HepG2 (cell line): Measurements from ENCODE around the gene CLDND2. TPM values are rescaled to one million over a fixed set of nuclear protein-coding genes. Genes with fewer than 3 reads are reported as not detected.

Source experiments
- FOXA3 ChIP-seq: IDR thresholded peaks from 2 replicates; pipeline ENCODE4 v1.6.1; 2016; ENCODE audit warnings: missing genetic modification reagents, missing compliant biosample characterization
- NAIF1 ChIP-seq: sonication (generic); formaldehyde crosslinking; IDR thresholded peaks from 2 replicates; pipeline ENCODE4 v1.5.0; 2020; ENCODE audit warnings: mild to moderate bottlenecking, missing genetic modification reagents, borderline replicate concordance
- NR2C2 ChIP-seq: sonication (generic); formaldehyde crosslinking; IDR thresholded peaks from 2 replicates; pipeline ENCODE4 v1.4.0; 2020; ENCODE audit warnings: missing genetic modification reagents, mild to moderate bottlenecking, moderate library complexity, borderline replicate concordance
- SP4 ChIP-seq: sonication (generic); formaldehyde crosslinking; IDR thresholded peaks from 2 replicates; pipeline ENCODE4 v1.8.1; 2023; ENCODE audit warnings: mild to moderate bottlenecking, missing genetic modification reagents
- TCF7L2 ChIP-seq: IDR thresholded peaks from 2 replicates; pipeline ENCODE4 v1.6.1; 2011; ENCODE audit warnings: mild to moderate bottlenecking, low read depth, low read length, moderate library complexity
- ZBTB1 ChIP-seq: sonication (generic); formaldehyde crosslinking; IDR thresholded peaks from 2 replicates; pipeline ENCODE4 v1.4.0; 2020; ENCODE audit warnings: missing genetic modification reagents, borderline replicate concordance
- ZNF282 ChIP-seq: fragments of 450-650 bp; IDR thresholded peaks from 2 replicates; pipeline ENCODE4 v1.6.1; 2018; ENCODE audit not compliant: partially characterized antibody
- ZNF292 ChIP-seq: sonication (generic); formaldehyde crosslinking; IDR thresholded peaks from 2 replicates; pipeline ENCODE4 v1.8.1; 2022; ENCODE audit warnings: mild to moderate bottlenecking, low read depth, missing genetic modification reagents, borderline replicate concordance
- ZNF724P ChIP-seq: sonication (generic); formaldehyde crosslinking; IDR thresholded peaks from 2 replicates; pipeline ENCODE4 v1.8.0; 2022; ENCODE audit warnings: missing genetic modification reagents, borderline replicate concordance
- polyA plus RNA-seq, 8 experiments: library from polyadenylated mRNA; depleted of rRNA in 3 of 8; stranded (reverse) in 7 of 8; unstranded in 1 of 8; fragments of >200 nt; fragmentation: Illumina TruSeq in 4 of 8; extraction: Trizol in 4 of 8; gene quantifications; 2 replicates each; pipeline versions ENCODE4 v1.2.1 to v1.2.3, GENCODE V29; 2011 to 2016; ENCODE audit warnings: low read depth in 4 of 8, missing spikeins in 1 of 8, mixed read lengths in 1 of 8; ENCODE audit not compliant: insufficient read depth in 1 of 8
- total RNA-seq, 5 experiments: library from RNA; depleted of rRNA; stranded (reverse); fragments of >200 nt; fragmentation: Illumina TruSeq; extraction: Trizol; gene quantifications; 2 replicates each; pipeline ENCODE4 v1.2.3, GENCODE V29; 2016; ENCODE audit warnings: low read depth in 1 of 5
- TF ChIP-seq, protein P1 (sequence below): sonication (generic); formaldehyde crosslinking; IDR thresholded peaks from 2 replicates; pipeline ENCODE4 v1.4.0; 2020; ENCODE audit warnings: missing genetic modification reagents, borderline replicate concordance
- TF ChIP-seq, protein P2 (sequence below): sonication (generic); formaldehyde crosslinking; IDR thresholded peaks from 2 replicates; pipeline ENCODE4 v1.5.1; 2020; ENCODE audit warnings: mild to moderate bottlenecking, moderate library complexity, missing genetic modification reagents
- TF ChIP-seq, protein P3 (sequence below): sonication (generic); formaldehyde crosslinking; IDR thresholded peaks from 2 replicates; pipeline ENCODE4 v1.9.0; 2021; ENCODE audit warnings: mild to moderate bottlenecking, missing genetic modification reagents
- TF ChIP-seq, protein P4 (sequence below): sonication (generic); formaldehyde crosslinking; IDR thresholded peaks from 2 replicates; pipeline ENCODE4 v1.4.0; 2020; ENCODE audit warnings: missing genetic modification reagents, borderline replicate concordance

CLDND2 gene
- total and polyA plus RNA-seq, 2 of the 13 experiments (the other 11 are each of a cell fraction or from before 2014, with no cell fraction given): 0.84 to 1.8 TPM

DNA sequence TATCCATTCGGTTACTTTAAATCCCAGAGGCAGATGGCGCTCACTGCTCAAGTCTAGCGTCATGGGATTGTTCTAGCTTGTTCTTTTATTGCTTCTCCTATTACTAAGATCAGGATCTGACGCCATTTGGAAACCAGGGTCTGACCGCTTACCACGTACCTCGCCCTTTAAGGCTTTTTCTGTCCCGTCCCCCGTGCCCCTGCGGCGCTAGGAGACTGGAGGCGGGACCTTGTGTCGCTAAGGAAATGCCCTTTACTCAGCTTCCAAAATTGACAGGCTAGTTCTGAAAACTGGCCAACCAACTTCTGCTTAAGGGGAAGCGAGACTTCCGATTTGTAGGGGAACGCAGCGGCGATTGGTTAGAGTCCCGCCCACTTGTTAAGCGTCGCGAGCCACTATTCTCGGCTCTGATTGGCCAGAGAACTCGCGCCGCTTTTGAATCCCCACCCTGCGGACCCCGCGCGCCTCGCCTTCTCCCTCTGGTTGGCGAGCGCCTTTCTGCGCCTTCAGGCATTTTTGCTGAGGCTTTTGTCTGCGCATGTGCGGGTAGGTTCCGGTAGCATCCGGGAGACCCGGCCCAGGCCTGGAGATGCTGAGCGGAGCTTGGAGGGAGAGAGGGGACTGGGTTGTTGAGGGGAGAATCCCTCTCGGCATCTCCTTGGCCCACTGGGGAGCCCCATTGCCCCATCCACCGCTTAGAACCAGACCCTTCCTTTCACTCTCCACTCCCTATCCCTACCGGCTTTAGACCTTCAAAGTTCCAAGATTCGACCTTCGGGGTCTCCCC is 25.4 kb upstream of the CLDND2 start (continued):
- TF ChIP-seq, protein P1, sequence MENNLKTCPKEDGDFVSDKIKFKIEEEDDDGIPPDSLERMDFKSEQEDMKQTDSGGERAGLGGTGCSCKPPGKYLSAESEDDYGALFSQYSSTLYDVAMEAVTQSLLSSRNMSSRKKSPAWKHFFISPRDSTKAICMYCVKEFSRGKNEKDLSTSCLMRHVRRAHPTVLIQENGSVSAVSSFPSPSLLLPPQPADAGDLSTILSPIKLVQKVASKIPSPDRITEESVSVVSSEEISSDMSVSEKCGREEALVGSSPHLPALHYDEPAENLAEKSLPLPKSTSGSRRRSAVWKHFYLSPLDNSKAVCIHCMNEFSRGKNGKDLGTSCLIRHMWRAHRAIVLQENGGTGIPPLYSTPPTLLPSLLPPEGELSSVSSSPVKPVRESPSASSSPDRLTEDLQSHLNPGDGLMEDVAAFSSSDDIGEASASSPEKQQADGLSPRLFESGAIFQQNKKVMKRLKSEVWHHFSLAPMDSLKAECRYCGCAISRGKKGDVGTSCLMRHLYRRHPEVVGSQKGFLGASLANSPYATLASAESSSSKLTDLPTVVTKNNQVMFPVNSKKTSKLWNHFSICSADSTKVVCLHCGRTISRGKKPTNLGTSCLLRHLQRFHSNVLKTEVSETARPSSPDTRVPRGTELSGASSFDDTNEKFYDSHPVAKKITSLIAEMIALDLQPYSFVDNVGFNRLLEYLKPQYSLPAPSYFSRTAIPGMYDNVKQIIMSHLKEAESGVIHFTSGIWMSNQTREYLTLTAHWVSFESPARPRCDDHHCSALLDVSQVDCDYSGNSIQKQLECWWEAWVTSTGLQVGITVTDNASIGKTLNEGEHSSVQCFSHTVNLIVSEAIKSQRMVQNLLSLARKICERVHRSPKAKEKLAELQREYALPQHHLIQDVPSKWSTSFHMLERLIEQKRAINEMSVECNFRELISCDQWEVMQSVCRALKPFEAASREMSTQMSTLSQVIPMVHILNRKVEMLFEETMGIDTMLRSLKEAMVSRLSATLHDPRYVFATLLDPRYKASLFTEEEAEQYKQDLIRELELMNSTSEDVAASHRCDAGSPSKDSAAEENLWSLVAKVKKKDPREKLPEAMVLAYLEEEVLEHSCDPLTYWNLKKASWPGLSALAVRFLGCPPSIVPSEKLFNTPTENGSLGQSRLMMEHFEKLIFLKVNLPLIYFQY: 0 out of 2 replicates have a peak, but pooled peaks have one; percentile 39
- TF ChIP-seq ZNF292 (CRISPR knock-in tag): no peak
- TF ChIP-seq NAIF1: no peak
- peak; percentile 18; the same call in 1 of the 2 replicates for TF ChIP-seq FOXA3 (CRISPR knock-in tag)
- TF ChIP-seq TCF7L2: no peak
- TF ChIP-seq, protein P2, sequence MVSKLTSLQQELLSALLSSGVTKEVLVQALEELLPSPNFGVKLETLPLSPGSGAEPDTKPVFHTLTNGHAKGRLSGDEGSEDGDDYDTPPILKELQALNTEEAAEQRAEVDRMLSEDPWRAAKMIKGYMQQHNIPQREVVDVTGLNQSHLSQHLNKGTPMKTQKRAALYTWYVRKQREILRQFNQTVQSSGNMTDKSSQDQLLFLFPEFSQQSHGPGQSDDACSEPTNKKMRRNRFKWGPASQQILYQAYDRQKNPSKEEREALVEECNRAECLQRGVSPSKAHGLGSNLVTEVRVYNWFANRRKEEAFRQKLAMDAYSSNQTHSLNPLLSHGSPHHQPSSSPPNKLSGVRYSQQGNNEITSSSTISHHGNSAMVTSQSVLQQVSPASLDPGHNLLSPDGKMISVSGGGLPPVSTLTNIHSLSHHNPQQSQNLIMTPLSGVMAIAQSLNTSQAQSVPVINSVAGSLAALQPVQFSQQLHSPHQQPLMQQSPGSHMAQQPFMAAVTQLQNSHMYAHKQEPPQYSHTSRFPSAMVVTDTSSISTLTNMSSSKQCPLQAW (CRISPR knock-in tag): peak; percentile 59; the same call in 1 of the 2 replicates
- TF ChIP-seq ZBTB1: no peak
- TF ChIP-seq, protein P3, sequence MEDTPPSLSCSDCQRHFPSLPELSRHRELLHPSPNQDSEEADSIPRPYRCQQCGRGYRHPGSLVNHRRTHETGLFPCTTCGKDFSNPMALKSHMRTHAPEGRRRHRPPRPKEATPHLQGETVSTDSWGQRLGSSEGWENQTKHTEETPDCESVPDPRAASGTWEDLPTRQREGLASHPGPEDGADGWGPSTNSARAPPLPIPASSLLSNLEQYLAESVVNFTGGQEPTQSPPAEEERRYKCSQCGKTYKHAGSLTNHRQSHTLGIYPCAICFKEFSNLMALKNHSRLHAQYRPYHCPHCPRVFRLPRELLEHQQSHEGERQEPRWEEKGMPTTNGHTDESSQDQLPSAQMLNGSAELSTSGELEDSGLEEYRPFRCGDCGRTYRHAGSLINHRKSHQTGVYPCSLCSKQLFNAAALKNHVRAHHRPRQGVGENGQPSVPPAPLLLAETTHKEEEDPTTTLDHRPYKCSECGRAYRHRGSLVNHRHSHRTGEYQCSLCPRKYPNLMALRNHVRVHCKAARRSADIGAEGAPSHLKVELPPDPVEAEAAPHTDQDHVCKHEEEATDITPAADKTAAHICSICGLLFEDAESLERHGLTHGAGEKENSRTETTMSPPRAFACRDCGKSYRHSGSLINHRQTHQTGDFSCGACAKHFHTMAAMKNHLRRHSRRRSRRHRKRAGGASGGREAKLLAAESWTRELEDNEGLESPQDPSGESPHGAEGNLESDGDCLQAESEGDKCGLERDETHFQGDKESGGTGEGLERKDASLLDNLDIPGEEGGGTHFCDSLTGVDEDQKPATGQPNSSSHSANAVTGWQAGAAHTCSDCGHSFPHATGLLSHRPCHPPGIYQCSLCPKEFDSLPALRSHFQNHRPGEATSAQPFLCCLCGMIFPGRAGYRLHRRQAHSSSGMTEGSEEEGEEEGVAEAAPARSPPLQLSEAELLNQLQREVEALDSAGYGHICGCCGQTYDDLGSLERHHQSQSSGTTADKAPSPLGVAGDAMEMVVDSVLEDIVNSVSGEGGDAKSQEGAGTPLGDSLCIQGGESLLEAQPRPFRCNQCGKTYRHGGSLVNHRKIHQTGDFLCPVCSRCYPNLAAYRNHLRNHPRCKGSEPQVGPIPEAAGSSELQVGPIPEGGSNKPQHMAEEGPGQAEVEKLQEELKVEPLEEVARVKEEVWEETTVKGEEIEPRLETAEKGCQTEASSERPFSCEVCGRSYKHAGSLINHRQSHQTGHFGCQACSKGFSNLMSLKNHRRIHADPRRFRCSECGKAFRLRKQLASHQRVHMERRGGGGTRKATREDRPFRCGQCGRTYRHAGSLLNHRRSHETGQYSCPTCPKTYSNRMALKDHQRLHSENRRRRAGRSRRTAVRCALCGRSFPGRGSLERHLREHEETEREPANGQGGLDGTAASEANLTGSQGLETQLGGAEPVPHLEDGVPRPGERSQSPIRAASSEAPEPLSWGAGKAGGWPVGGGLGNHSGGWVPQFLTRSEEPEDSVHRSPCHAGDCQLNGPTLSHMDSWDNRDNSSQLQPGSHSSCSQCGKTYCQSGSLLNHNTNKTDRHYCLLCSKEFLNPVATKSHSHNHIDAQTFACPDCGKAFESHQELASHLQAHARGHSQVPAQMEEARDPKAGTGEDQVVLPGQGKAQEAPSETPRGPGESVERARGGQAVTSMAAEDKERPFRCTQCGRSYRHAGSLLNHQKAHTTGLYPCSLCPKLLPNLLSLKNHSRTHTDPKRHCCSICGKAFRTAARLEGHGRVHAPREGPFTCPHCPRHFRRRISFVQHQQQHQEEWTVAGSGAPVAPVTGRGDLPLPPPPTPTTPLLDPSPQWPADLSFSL: no peak
- TF ChIP-seq ZNF724P: peak; percentile 79
- no peak for TF ChIP-seq ZNF282
- TF ChIP-seq, protein P4, sequence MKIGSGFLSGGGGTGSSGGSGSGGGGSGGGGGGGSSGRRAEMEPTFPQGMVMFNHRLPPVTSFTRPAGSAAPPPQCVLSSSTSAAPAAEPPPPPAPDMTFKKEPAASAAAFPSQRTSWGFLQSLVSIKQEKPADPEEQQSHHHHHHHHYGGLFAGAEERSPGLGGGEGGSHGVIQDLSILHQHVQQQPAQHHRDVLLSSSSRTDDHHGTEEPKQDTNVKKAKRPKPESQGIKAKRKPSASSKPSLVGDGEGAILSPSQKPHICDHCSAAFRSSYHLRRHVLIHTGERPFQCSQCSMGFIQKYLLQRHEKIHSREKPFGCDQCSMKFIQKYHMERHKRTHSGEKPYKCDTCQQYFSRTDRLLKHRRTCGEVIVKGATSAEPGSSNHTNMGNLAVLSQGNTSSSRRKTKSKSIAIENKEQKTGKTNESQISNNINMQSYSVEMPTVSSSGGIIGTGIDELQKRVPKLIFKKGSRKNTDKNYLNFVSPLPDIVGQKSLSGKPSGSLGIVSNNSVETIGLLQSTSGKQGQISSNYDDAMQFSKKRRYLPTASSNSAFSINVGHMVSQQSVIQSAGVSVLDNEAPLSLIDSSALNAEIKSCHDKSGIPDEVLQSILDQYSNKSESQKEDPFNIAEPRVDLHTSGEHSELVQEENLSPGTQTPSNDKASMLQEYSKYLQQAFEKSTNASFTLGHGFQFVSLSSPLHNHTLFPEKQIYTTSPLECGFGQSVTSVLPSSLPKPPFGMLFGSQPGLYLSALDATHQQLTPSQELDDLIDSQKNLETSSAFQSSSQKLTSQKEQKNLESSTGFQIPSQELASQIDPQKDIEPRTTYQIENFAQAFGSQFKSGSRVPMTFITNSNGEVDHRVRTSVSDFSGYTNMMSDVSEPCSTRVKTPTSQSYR (CRISPR knock-in tag): no peak
- peak; percentile 49; the same call in 1 of the 2 replicates for TF ChIP-seq NR2C2 (CRISPR knock-in tag)
- peak; percentile 91 for TF ChIP-seq SP4 (CRISPR knock-in tag)
